Spleen (tissue), 7 donors: ENCODE results near the gene HSD17B13.

Experiments
- POLR2A ChIP-seq, 3 donors: fragments of 450-650 bp; IDR thresholded peaks; one replicate each; pipeline ENCODE4 v1.5.1; 2017; ENCODE audit warnings: antibody characterized with exemption in 3 of 3, mild to moderate bottlenecking in 1 of 3
- POLR2AphosphoS5 ChIP-seq, 3 donors: sonication (generic); formaldehyde crosslinking; IDR thresholded peaks; one replicate each; pipeline ENCODE4 v1.5.1; 2017; ENCODE audit warnings: antibody characterized with exemption in 3 of 3
- TF ChIP-seq, protein P1 (sequence below), 11 experiments: fragments of 200-600 bp in 7 of 11; fragments of 450-650 bp in 4 of 11; sonication (generic) in 4 of 11; IDR thresholded peaks in 8 of 11; conservative IDR thresholded peaks in 3 of 11; 1 replicate in 7 of 11; 2 replicates in 4 of 11; pipeline versions ENCODE4 v1.4.0 to v1.8.0; 2016 to 2021; ENCODE audit warnings: antibody characterized with exemption in 11 of 11, inconsistent platforms in 4 of 11, mild to moderate bottlenecking in 1 of 11
- donor health status: DM: no; HTN: no; CAD: no; lungs with moderate emphysema.
- donor health status: DM: no; HTN: no; CAD: no.
- donor health status: DM: no; HTN: no; CAD: no.

DNA sequence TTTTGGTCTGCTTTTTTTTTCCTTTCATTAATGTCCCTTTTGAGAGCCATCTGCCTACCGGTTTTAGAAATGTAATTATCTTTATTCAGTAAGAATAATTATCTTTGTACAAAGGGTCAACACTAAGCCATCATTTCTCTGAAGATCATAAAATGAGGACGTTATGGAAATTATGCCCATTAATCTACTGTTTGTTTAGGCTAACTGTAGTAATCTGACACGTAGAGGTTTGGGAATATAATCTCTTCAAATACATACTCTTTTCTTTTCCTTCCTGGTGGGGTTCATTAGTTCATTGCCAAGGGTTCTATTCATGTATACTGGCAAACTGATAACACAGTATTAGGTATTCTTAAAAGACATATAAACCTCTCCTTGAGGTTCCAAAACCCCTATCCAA lies 3.8 kb upstream of the HSD17B13 start:
- TF ChIP-seq POLR2A (IDR thresholded peaks at IDR 0.05) (no peak), POLR2AphosphoS5 (IDR thresholded peaks at IDR 0.05) (no peak)
- TF ChIP-seq, protein P1, sequence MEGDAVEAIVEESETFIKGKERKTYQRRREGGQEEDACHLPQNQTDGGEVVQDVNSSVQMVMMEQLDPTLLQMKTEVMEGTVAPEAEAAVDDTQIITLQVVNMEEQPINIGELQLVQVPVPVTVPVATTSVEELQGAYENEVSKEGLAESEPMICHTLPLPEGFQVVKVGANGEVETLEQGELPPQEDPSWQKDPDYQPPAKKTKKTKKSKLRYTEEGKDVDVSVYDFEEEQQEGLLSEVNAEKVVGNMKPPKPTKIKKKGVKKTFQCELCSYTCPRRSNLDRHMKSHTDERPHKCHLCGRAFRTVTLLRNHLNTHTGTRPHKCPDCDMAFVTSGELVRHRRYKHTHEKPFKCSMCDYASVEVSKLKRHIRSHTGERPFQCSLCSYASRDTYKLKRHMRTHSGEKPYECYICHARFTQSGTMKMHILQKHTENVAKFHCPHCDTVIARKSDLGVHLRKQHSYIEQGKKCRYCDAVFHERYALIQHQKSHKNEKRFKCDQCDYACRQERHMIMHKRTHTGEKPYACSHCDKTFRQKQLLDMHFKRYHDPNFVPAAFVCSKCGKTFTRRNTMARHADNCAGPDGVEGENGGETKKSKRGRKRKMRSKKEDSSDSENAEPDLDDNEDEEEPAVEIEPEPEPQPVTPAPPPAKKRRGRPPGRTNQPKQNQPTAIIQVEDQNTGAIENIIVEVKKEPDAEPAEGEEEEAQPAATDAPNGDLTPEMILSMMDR (IDR thresholded peaks at IDR 0.05 in 8 of 11, conservative IDR thresholded peaks at IDR 0.05 in 3 of 11) = no peak
